HepG2 (cell line): ENCODE results near the gene LCN12. TPM values are rescaled to one million over a fixed set of nuclear protein-coding genes. Genes with fewer than 3 reads are reported as not detected.

Source experiments
- ATAC-seq: fragments of 200-7000 bp; cut with Tn5 transposase; 3 replicates; pipeline ENCODE4 v1.9.1; 2020; ENCODE audit warnings: mild to moderate bottlenecking, moderate library complexity
- BruUV-seq: library from RNA; stranded (reverse); fragments of 400-500 nt; replicated peaks from 2 replicates; lab custom pipeline; 2021; lab: Mats Ljungman, UMichigan
- CTCF ChIA-PET: fragments of 300-600 bp; formaldehyde crosslinking; extraction: SDS; loops from one replicate; lab custom pipeline; 2021; ENCODE audit warnings: low total read pairs, inconsistent platforms, low intra/inter-chr PET ratio; lab: Yijun Ruan, JAX
- POLR2A ChIA-PET: fragments of 350-600 bp; sonication (Branson Sonifier 250); formaldehyde crosslinking; loops from one replicate; lab custom pipeline; 2020; ENCODE audit warnings: antibody characterized with exemption, inconsistent platforms; lab: Yijun Ruan, JAX
- DNase-seq: peaks from one replicate; pipeline ENCODE4 v3.0.0-alpha.2; 2015; ENCODE audit warnings: low spot score
- FAIRE-seq: peaks from 3 replicates; lab custom pipeline; 2011; peaks lifted over from hg19 to GRCh38; lab: Jason Lieb, UNC
- H2AFZ ChIP-seq: one replicate; pipeline ENCODE4 v1.6.1; 2011; ENCODE audit warnings: low read length, inconsistent platforms
- H3K27ac ChIP-seq: fragments of 300-600 bp; 3 replicates; pipeline ENCODE4 v1.8.0; 2011; ENCODE audit warnings: mixed run types, mild to moderate bottlenecking, mixed read lengths, low read length, inconsistent platforms; ENCODE audit not compliant: insufficient read depth; ENCODE audit errors: extremely low read length
- H3K27me3 ChIP-seq, 2 experiments: fragments of 200-600 bp in 1 of 2; 2 replicates in 1 of 2; 3 replicates in 1 of 2; pipeline versions ENCODE4 v1.6.0 to v1.8.0; 2011; ENCODE audit warnings: low read length in 2 of 2, mild to moderate bottlenecking in 2 of 2, moderate library complexity in 2 of 2, inconsistent platforms in 1 of 2; ENCODE audit not compliant: insufficient read depth in 2 of 2, control insufficient read depth in 1 of 2
- H3K36me3 ChIP-seq, 2 experiments: fragments of 200-600 bp in 1 of 2; replicated peaks in 1 of 2; 2 replicates in 1 of 2; 3 replicates in 1 of 2; pipeline versions ENCODE4 v1.5.1 to v1.8.0; 2011; ENCODE audit warnings: low read length in 2 of 2, inconsistent platforms in 1 of 2; ENCODE audit not compliant: insufficient read depth in 2 of 2, control insufficient read depth in 1 of 2
- H3K4me1 ChIP-seq: 2 replicates; pipeline ENCODE4 v1.5.1; 2012; ENCODE audit warnings: low read length, inconsistent platforms; ENCODE audit not compliant: insufficient read depth
- H3K4me2 ChIP-seq: 2 replicates; pipeline ENCODE4 v1.6.0; 2011; ENCODE audit warnings: low read depth, low read length, inconsistent platforms
- H3K4me3 ChIP-seq, 3 experiments: fragments of 200-600 bp in 1 of 3; sonication (generic), shearing (Covaris generic) in 1 of 3; replicated peaks in 1 of 3; 2 replicates each; pipeline ENCODE4 v1.5.1; 2011 to 2016; ENCODE audit warnings: low read length in 3 of 3, inconsistent platforms in 2 of 3, low read depth in 2 of 3, mild to moderate bottlenecking in 2 of 3, control low read depth in 1 of 3, mixed read lengths in 1 of 3; ENCODE audit not compliant: insufficient read depth in 1 of 3
- H3K79me2 ChIP-seq: one replicate; pipeline ENCODE4 v1.6.1; 2011; ENCODE audit warnings: low read length, inconsistent platforms; ENCODE audit not compliant: insufficient read depth
- H3K9ac ChIP-seq: 2 replicates; pipeline ENCODE4 v1.6.0; 2011; ENCODE audit warnings: mild to moderate bottlenecking, low read depth, low read length, inconsistent platforms; ENCODE audit not compliant: insufficient read depth
- H3K9me3 ChIP-seq: 2 replicates; pipeline ENCODE4 v1.5.1; 2012; ENCODE audit warnings: mild to moderate bottlenecking, low read length
- H4K20me1 ChIP-seq: 2 replicates; pipeline ENCODE4 v1.6.0; 2011; ENCODE audit warnings: inconsistent platforms, mild to moderate bottlenecking, low read length, moderate library complexity; ENCODE audit not compliant: insufficient read depth
- AGO1 ChIP-seq: fragments of 200-400 bp; formaldehyde crosslinking; IDR thresholded peaks from 2 replicates; pipeline ENCODE4 v1.6.1; 2017; ENCODE audit warnings: mild to moderate bottlenecking, low read depth, low read length, moderate library complexity; ENCODE audit not compliant: poor library complexity, severe bottlenecking
- ETV6 ChIP-seq: sonication (generic); formaldehyde crosslinking; conservative IDR thresholded peaks from 2 replicates; pipeline ENCODE4 v1.4.0; 2020; ENCODE audit warnings: missing genetic modification reagents
- MED8 ChIP-seq: sonication (generic); formaldehyde crosslinking; IDR thresholded peaks from 2 replicates; pipeline ENCODE4 v1.8.1; 2023; ENCODE audit warnings: mild to moderate bottlenecking, missing genetic modification reagents; ENCODE audit not compliant: insufficient replicate concordance
- XBP1 ChIP-seq: sonication (generic); formaldehyde crosslinking; IDR thresholded peaks from 2 replicates; pipeline ENCODE4 v1.5.0; 2020; ENCODE audit warnings: missing genetic modification reagents
- ZNF503 ChIP-seq: sonication (generic); formaldehyde crosslinking; IDR thresholded peaks from 2 replicates; pipeline ENCODE4 v1.4.0; 2020; ENCODE audit warnings: missing genetic modification reagents
- ZNF7 ChIP-seq: IDR thresholded peaks from 2 replicates; pipeline ENCODE4 v1.6.1; 2016; ENCODE audit warnings: missing biosample characterization, missing genetic modification reagents
- ZUFSP ChIP-seq: sonication (generic); formaldehyde crosslinking; IDR thresholded peaks from 2 replicates; pipeline ENCODE4 v1.9.0; 2021; ENCODE audit warnings: missing genetic modification reagents, mild to moderate bottlenecking, borderline replicate concordance
- WGBS: methylation state at CpG from one replicate; pipeline ENCODE4 v1.1.6; 2017; ENCODE audit warnings: low lambda C conversion rate; 5-methylcytosine and 5-hydroxymethylcytosine counted together
- in situ Hi-C: cut with HindIII; loops from 2 replicates; pipeline ENCODE4 v1.10.0; 2017; ENCODE audit warnings: low pct_unique_long_range_greater_than_20kb; ENCODE audit not compliant: extremely low pct_ligation_motif_present
- intact Hi-C: fragments of 100-400 bp; cut with micrococcal nuclease; formaldehyde crosslinking; loops from one replicate; pipeline ENCODE4 v1.10.0; 2022; ENCODE audit not compliant: unreplicated experiment
- polyA plus RNA-seq, 8 experiments: library from polyadenylated mRNA; depleted of rRNA in 3 of 8; stranded (reverse) in 7 of 8; unstranded in 1 of 8; fragments of >200 nt; fragmentation: Illumina TruSeq in 4 of 8; extraction: Trizol in 4 of 8; gene quantifications; 2 replicates each; pipeline versions ENCODE4 v1.2.1 to v1.2.3, GENCODE V29; 2011 to 2016; ENCODE audit warnings: low read depth in 4 of 8, missing spikeins in 1 of 8, mixed read lengths in 1 of 8; ENCODE audit not compliant: insufficient read depth in 1 of 8
- total RNA-seq, 5 experiments: library from RNA; depleted of rRNA; stranded (reverse); fragments of >200 nt; fragmentation: Illumina TruSeq; extraction: Trizol; gene quantifications; 2 replicates each; pipeline ENCODE4 v1.2.3, GENCODE V29; 2016; ENCODE audit warnings: low read depth in 1 of 5
- TF ChIP-seq, protein P1 (sequence below): sonication (generic); formaldehyde crosslinking; IDR thresholded peaks from 2 replicates; pipeline ENCODE4 v1.4.0; 2020; ENCODE audit warnings: missing genetic modification reagents
- TF ChIP-seq, protein P2 (sequence below): sonication (generic); formaldehyde crosslinking; IDR thresholded peaks from 2 replicates; pipeline ENCODE4 v1.5.1; 2020; ENCODE audit warnings: mild to moderate bottlenecking, missing genetic modification reagents, borderline replicate concordance
- TF ChIP-seq, protein P3 (sequence below): sonication (generic); formaldehyde crosslinking; IDR thresholded peaks from 2 replicates; pipeline ENCODE4 v1.4.0; 2020; ENCODE audit warnings: missing genetic modification reagents, mild to moderate bottlenecking, borderline replicate concordance
- TF ChIP-seq, protein P4 (sequence below): sonication (generic); formaldehyde crosslinking; IDR thresholded peaks from 2 replicates; pipeline ENCODE4 v1.4.0; 2020; ENCODE audit warnings: missing genetic modification reagents

LCN12 gene
- total and polyA plus RNA-seq, 2 of the 13 experiments (the other 11 are each of a cell fraction or from before 2014, with no cell fraction given) = 3.4 to 6.9 TPM

DNA sequence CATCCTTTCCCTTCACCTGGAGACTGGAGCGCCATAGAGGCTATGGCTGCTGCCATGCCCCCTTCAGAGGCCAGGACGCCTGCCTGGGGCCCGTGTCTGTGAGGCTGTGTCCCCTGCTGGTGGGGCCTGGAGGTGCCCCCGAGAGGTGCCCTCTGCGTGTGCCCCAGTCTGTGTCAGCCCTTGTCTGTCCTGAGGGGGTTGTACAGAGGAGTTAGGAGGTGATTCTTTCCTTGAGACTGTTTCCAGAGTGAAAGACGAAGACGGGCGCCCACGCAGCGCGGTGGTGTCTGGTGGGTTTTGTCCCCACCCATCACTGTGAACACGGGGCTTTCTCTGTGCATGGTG lies 41.2 kb upstream of the LCN12 start:
- no peak overlapping the region for H3K4me2 ChIP-seq
- no peak for TF ChIP-seq XBP1 (CRISPR knock-in tag)
- no peak for TF ChIP-seq ZNF503
- TF ChIP-seq ZNF7 = no peak
- TF ChIP-seq, protein P1, sequence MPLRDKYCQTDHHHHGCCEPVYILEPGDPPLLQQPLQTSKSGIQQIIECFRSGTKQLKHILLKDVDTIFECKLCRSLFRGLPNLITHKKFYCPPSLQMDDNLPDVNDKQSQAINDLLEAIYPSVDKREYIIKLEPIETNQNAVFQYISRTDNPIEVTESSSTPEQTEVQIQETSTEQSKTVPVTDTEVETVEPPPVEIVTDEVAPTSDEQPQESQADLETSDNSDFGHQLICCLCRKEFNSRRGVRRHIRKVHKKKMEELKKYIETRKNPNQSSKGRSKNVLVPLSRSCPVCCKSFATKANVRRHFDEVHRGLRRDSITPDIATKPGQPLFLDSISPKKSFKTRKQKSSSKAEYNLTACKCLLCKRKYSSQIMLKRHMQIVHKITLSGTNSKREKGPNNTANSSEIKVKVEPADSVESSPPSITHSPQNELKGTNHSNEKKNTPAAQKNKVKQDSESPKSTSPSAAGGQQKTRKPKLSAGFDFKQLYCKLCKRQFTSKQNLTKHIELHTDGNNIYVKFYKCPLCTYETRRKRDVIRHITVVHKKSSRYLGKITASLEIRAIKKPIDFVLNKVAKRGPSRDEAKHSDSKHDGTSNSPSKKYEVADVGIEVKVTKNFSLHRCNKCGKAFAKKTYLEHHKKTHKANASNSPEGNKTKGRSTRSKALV (CRISPR knock-in tag) = no peak
- TF ChIP-seq, protein P2, sequence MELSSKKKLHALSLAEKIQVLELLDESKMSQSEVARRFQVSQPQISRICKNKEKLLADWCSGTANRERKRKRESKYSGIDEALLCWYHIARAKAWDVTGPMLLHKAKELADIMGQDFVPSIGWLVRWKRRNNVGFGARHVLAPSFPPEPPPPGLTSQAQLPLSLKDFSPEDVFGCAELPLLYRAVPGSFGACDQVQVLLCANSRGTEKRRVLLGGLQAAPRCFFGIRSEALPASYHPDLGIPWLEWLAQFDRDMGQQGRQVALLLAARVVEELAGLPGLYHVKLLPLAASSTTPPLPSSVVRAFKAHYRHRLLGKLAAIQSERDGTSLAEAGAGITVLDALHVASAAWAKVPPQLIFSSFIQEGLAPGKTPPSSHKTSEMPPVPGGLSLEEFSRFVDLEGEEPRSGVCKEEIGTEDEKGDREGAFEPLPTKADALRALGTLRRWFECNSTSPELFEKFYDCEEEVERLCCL = no peak
- TF ChIP-seq ZUFSP (CRISPR knock-in tag) = no peak
- TF ChIP-seq, protein P3, sequence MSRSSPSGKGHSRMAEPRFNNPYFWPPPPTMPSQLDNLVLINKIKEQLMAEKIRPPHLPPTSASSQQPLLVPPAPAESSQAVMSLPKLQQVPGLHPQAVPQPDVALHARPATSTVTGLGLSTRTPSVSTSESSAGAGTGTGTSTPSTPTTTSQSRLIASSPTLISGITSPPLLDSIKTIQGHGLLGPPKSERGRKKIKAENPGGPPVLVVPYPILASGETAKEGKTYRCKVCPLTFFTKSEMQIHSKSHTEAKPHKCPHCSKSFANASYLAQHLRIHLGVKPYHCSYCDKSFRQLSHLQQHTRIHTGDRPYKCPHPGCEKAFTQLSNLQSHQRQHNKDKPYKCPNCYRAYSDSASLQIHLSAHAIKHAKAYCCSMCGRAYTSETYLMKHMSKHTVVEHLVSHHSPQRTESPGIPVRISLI (CRISPR knock-in tag) = no peak
- TF ChIP-seq, protein P4, sequence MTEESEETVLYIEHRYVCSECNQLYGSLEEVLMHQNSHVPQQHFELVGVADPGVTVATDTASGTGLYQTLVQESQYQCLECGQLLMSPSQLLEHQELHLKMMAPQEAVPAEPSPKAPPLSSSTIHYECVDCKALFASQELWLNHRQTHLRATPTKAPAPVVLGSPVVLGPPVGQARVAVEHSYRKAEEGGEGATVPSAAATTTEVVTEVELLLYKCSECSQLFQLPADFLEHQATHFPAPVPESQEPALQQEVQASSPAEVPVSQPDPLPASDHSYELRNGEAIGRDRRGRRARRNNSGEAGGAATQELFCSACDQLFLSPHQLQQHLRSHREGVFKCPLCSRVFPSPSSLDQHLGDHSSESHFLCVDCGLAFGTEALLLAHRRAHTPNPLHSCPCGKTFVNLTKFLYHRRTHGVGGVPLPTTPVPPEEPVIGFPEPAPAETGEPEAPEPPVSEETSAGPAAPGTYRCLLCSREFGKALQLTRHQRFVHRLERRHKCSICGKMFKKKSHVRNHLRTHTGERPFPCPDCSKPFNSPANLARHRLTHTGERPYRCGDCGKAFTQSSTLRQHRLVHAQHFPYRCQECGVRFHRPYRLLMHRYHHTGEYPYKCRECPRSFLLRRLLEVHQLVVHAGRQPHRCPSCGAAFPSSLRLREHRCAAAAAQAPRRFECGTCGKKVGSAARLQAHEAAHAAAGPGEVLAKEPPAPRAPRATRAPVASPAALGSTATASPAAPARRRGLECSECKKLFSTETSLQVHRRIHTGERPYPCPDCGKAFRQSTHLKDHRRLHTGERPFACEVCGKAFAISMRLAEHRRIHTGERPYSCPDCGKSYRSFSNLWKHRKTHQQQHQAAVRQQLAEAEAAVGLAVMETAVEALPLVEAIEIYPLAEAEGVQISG = no peak
- TF ChIP-seq AGO1 = no peak
- TF ChIP-seq ETV6 (CRISPR knock-in tag) = no peak
- TF ChIP-seq MED8 (CRISPR knock-in tag) = no peak
- in situ Hi-C loops (no loop called here), intact Hi-C loops (no loop called here)
- no peaks in the 10 kb centered on the region for H3K9me3 ChIP-seq
- H3K79me2 ChIP-seq = peaks cover under 1% of the 10 kb centered on the region
- no peaks in the 10 kb centered on the region for H3K4me1 ChIP-seq
- BruUV-seq = no TSS peak
- ChIA-PET CTCF (no interaction called here), POLR2A (no interaction called here)
- no peaks in the 10 kb centered on the region for H3K27me3 ChIP-seq
- H4K20me1 ChIP-seq = no peaks in the 10 kb centered on the region
- H3K36me3 ChIP-seq = peaks cover 27 to 65% of the 10 kb centered on the region in 2 experiments
- H3K9ac ChIP-seq = no peak overlapping the region
- peak; percentile 73 for ATAC-seq
- H3K27ac ChIP-seq = no peak overlapping the region
- H3K4me3 ChIP-seq = no peak overlapping the region
- no peak overlapping the region for H2AFZ ChIP-seq
- WGBS = 96% methylated on average over 12 of the region's 12 CpGs
- DNase-seq = no peak
- FAIRE-seq = no peak
